Stimulated activated CD8-positive, alpha-beta memory T cell treated with anti-CD3 and anti-CD28 coated beads, Interleukin-7, amount 100 ng/mL, for 48 hours (primary cell): ENCODE measurements around the gene RAB14.
"Not testable (repeated sequence)": the region's sequence is repeated elsewhere in the genome, so short reads cannot be mapped to it uniquely, and the experiment has no call there.

Experiments
- DNase-seq, 2 donors: peaks; one replicate each; pipeline ENCODE4 v3.0.0-alpha.2; 2020; ENCODE audit warnings: low read depth in 1 of 2; ENCODE audit errors: extremely low read depth in 1 of 2

RAB14 gene

GRCh38 chr9:121192959-121193640 lies 8.6 kb downstream of the RAB14 start:
- DNase-seq = no peak

DNA sequence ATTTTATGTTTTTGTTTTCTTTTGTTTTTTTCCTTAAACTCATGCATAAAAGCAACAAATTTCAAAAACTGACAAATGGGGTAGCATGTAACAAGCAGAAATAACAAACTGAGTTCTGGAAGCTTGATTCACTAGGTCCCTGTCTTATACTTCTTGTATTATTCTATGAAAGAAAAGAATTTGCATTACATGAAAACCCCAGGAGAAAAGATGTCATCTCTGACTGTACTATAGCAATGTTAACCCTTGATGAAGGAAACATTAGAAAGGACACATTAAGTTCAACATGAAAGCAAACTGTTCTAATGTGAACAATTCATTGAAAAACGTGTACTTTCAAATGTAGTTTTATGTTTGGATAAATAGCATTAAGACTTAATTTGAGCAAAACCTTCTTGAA lies 9.2 kb downstream of the RAB14 start:
- DNase-seq = no peak

- no peak for DNase-seq
Measured at GRCh38 chr9:121191235-121191634, 10.4 kb downstream of the RAB14 start.

DNA sequence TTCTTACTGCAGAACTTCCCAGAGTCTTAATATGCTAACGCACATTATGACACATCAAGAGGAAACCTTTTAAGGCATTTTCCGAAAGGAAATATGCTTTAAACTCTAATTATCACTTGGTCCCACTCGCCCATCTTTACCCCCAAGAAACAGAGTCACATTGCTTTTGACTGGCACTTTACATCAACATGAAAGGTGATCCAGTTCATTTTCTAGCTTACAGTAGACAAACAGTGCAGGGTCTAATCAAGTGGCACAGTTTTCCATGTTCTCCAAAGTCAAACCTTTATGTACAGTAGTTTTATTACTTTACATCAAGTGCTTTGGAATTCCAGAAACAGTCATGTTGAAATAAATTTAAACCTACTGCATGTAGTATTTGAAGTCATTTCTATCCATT lies 12.0 kb downstream of the RAB14 start:
- DNase-seq = no peak

DNA sequence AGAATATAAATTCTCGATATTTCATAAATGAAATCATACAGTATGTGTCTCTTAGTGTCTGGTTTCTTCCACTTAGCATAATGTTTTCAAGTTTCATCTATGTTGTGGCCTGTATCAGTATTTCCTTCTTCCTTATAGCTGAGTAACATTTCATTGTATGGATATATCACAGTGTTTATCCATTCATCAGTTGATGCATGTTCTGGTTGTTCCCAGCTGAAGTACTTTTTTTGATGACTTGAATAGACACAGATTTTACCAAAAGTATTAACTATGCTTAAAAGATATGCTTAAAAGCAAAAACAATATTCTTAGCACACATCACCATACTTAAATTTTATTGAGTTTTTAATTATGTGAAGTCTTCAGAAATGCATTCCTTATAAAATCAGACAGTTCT lies 12.7 kb downstream of the RAB14 start:
- no peak for DNase-seq

DNA sequence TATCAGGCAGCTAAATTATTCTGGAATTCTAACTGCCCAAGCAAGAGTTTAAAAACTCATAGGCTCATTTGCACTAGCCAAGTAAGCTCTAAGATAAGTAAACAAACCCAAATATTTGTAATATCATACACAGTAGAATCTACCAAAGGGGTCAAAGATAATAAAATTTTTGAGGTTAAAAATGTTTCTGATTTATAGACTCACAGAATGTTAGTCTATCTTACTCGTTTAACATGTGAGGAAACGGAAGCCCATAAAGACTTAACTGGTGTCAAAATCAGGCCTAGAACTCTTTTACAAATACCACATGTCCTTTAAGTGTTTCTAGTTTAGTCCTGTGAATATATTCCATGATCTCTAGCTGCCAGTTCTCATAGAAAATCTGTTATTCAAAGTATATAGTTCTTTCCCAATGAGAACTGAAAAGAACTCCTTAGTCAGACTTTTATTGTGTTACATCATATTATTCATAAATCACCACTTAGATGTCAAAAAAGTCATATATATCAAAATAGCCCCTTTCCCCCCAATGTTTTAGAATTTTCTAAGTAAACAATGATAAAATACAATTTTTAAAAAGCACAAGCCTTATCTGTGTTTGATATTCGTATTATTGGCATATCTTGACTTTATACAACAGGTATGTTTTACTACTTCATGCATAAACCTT lies 13.9 kb downstream of the RAB14 start:
- no peak for DNase-seq

DNA sequence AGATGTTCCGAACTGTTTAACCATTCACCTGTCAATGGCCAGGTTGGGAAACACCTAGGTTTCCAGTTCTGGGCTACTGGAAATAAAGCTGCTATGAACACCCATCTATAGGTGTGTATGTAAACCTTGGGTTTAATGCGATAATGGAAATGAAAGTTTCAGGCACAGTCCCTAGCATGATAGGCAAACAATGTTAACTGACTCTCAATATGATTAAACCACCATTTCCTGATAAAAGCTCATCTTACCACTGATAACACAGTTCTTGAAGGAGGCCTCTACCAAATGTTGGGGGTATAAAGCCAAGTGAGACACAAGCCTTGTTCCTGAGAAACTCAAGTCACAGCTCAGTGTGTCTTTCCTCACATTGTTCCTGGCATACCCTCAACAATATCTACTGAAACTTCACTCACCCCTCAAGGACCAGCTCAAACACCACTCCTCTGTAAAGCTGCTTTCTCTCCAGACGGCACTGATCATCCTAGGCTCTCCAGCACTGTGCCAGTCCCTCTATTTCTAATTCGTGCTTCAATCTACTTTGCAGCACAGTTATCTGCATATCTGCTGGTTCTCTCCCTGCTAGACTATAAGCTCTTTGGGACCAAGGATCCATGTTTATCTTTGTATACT lies 15.8 kb downstream of the RAB14 start:
- no peak for DNase-seq

DNA sequence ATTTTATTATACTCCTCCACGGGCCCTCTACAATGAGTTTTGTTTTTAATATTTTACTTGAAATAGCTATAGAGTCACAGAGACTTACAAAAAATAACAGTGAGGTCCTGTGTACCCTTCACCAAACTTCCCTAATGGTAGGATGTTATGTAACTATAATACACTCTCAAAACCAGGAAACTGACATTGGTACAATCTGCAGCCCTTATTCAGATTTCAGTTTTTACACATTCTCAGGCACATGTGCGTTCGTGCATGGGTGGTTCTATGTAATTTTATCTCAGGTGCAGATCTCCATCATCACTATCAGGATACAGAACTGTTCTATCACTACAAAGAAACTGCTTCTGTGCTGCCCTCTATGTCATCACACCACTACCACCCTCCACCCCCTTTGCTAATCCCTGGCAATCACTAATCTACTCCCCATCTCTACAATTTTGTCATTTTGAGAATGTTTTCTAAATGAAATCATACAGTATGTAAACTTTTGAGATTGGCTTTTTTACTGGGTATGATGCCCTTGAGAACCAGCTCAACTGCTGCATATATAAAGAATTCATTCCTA lies 16.4 kb downstream of the RAB14 start:
- no peak for DNase-seq

- no peak for DNase-seq
Measured at GRCh38 chr9:121184463-121184862, 17.2 kb downstream of the RAB14 start.

DNA sequence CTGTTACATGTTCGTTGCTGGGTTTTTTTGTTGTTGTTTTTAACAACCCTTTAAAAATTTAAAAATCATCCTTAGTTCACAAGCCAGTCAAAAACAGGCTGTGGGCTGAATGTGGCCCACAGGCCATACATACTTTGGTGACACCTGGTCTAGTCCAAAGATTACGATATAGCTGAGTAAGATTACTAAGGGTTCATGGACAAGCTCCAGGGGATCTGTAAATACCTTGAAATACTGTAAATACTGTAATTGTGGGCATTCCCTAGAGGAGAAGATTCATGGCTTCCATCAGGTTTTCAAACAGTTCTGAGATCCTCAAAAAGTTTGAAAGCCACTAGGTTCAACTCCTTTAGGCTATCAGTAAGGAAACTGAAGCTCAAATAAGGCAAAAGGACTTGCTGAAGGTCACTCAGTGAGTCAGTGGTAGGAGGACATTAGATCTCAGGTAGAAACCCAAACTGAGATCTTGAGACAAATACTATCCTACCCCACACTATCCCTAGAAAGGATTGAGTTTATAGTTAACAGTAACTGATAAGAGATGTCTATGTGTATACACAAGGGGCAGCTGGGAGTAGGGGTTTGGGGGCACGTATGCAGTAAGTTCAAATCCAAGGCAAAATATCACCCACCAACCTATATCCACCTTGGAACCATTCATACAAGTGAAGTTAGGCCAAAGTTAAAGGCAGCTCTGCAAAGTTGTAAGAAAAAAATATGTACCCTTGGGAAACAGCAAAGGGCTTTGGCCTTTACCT lies 17.8 kb downstream of the RAB14 start:
- no peak for DNase-seq

DNA sequence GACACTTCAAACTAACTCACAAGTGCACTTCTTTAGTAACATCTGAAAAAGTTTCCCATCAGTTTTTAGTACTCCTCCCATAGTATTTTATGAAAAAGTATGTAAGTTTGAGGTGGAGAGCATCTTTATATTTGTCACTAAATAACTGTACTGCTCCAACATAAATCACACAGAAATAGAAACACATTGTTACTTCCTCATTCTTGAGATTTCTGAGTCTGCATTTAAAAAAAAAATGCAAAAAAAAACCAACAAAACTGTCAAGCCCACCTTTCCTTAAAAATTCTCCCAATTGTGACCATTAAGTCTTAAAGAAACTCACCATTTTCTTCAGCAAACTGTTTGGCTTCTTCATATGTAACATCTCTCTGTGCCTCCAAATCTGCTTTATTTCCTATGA lies 18.7 kb downstream of the RAB14 start:
- DNase-seq = no peak

DNA sequence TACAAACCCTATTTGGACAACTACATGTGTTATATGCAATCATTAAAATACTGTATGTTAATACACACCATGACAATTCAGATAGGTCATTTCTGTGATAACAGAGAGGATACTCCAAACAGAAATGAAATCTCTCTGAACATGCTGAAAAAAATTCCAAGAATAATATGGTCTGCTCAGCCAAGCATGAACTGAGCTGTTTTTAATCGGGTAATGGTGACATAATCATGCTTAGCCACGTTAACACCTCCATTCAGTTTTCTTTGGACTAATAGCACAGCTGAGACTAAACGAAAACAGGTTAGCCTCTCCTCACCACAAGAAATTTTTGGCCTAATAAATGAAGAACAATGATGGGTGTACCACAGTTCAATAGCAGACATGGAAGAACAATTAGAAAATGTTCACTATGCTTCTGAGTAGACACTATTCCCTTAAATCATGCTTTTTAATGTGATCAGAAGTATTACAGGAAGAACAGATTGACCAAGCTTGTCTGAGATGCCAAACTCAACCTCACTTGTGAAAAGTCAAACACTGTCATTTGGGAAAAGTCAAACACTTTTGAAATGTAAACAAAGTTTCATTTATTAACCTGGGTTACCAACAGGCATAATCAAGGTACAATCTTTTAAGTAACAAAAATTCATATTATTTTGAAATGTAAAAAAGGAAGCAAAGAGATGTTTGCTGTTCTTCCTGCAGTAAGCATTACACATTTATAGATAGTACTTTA lies 19.4 kb downstream of the RAB14 start:
- DNase-seq = no peak

DNA sequence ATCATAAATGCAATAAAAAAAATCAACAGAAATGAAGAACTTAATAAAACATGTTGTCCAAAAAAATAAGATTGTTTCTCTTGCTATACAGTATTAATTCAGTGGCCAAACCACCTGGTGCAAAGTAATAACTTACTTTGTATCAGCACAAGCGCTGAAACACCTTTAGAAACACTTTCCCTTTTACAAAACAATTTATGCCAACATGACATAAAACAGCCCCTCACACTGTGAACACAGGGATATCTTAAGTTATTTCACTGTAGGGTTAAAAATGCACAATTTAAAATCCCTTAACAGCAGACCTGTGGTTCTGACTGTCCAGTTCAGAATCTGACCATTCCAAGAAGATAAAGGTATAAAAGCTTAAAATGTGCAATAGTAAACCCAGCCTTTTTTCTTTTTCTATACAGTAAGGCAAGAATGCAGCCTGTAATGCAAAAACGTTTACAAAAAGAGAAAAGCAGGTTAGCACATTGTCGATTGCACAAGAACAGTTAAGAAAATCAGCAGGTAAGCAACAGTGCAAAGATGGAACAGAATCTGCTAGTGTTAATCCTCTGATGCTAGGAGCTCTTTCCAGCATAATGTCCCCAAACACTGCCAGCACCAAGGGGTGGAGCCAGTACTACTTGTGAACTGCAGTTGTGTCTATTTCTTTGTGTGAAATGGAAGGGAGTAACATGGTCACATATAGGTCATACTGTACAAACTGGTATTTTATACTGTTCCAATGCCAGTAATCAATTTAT lies 21.6 kb downstream of the RAB14 start:
- DNase-seq = no peak

DNA sequence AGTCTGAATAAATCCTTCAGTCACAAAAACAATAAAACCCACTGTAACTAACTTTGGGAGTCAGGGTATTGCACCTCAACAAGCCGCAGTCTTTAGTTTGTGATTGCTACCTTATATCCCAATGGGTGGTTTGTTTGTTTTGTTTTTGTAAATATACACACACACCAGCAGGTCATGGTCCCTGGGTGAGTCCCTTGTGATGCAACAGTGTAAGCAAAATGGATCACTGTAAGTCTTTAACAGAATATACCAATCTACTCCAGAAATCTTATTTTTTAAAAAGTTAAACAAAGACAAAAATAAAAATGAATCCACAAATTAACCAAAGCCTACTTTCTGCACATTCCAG lies 22.3 kb downstream of the RAB14 start:
- DNase-seq = not testable (repeated sequence)

DNA sequence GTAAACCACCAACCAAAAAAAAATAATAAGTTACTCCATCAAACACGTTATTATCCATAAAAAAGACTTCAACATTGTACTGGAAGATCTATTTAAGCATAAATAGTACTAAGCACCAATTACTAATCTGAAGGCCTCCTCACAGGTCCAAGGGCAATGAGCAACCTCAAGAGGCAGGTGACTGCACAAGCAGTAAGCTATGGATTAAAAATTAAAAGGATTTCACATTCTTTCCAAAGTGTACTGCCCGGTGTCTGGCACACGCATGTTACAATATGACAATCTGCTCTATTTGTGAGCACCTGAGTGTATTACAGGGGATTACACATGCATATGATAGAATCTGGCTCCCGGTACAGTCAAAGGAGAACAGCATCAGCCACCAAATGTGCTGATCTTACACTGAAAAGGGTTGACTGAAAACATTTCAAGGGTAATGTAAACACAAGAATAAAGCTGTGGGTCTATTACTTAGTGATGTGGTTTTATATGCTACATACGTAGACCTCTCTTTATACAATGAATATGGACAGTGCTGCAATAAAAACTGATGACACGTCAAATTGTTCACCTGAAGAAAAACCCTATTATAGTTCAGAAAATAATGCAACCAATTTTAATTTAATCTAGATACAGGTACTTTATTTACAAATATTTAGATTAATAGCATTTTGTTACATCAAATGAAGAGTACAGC lies 22.8 kb downstream of the RAB14 start:
- no peak for DNase-seq

- DNase-seq = no peak
Measured at GRCh38 chr9:121173501-121173900, 28.2 kb downstream of the RAB14 start.

DNA sequence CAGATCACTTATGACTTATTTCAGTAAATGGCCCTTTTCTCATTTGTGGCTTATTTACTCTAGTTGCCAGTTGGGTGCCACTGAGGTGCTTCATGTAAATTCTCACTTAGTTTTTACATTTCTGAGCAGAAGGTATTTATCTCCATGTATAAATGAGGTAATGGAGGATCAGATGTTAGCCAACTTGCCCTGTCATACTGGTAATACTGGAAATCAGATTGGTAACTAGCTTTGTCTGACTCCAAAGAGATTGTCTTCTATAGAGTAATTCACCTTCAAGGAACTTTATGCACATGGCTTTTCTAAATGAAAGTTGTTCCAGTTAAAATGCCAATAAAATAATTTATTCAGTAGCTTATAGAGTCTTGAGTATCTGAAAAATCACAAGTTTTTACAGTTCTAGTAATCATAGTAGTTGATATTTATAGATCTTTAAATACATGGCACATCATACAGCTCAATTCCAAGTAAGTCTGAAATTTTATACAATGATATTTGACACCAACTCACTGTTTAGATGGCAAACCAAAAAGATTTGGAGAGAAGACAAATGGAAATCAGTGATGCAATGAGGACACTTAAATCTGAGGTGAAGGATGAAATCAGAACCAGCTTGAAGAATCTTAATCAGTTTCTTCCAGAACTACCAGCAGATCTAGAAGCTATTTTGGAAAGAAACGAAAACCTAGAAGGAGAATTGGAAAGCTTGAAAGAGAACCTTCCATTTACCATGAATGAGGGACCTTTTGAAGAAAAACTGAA lies 28.8 kb downstream of the RAB14 start:
- no peak for DNase-seq

GRCh38 chr9:121171236-121171635 lies 30.4 kb downstream of the RAB14 start:
- DNase-seq = no peak
